MG63 (cell line): ENCODE measurements around the gene PAWR. TPM values are rescaled to one million over a fixed set of nuclear protein-coding genes. Genes with fewer than 3 reads are reported as not detected.
"Not testable (repeated sequence)": the region's sequence is repeated elsewhere in the genome, so short reads cannot be mapped to it uniquely, and the experiment has no call there.

ENCODE experiments used
- DNase-seq: peaks from one replicate; pipeline ENCODE4 v3.0.0-alpha.2; 2020
- H3K27me3 ChIP-seq: fragments of 250-450 bp; sonication (Bioruptor Pico); 2 replicates; pipeline ENCODE4 v1.5.1; 2020; ENCODE audit warnings: mild to moderate bottlenecking, moderate library complexity
- H3K36me3 ChIP-seq: fragments of 250-450 bp; sonication (Bioruptor Pico); 2 replicates; pipeline ENCODE4 v1.5.1; 2020; ENCODE audit warnings: mild to moderate bottlenecking, moderate library complexity
- H3K4me3 ChIP-seq: fragments of 250-450 bp; sonication (Bioruptor Pico); 2 replicates; pipeline ENCODE4 v1.5.1; 2020; ENCODE audit warnings: mild to moderate bottlenecking, moderate library complexity
- H3K9me3 ChIP-seq: fragments of 250-450 bp; sonication (Bioruptor Pico); 2 replicates; pipeline ENCODE4 v1.5.1; 2020; ENCODE audit warnings: mild to moderate bottlenecking, moderate library complexity
- total RNA-seq: library from RNA; depleted of rRNA; stranded (reverse); fragments of >200 nt; shearing (Covaris generic); gene quantifications from 2 replicates; pipeline ENCODE4 v1.2.3, GENCODE V29; 2014; ENCODE audit warnings: low replicate concordance

Gene PAWR
- total RNA-seq, 1 experiment from 2014 or later = 80.3 TPM

DNA sequence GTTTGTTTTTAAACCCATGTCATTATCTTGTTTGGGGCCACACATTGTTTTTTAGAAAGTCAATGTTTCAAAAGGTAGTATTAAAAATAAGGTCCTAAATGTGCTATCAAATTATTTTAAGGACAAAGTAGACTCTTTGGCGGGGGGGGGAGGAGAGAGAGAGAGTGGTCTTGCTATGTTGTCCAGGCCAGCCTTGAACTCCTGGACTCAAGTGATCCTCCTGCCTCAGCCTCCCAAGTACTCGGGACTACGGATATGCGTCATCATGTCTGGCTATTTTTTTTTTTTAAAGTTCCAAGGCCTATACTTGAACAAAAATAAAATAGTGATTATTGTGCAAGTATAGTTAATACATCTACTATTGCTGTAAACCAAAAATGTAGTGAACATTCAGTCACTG lies 26.2 kb downstream of the PAWR start:
- Histone ChIP-seq H3K27me3 (no peaks in the 10 kb centered on the region), H3K9me3 (no peaks in the 10 kb centered on the region), H3K4me3 (no peak overlapping the region), H3K36me3 (peaks cover 47% of the 10 kb centered on the region)
- no peak for DNase-seq

DNA sequence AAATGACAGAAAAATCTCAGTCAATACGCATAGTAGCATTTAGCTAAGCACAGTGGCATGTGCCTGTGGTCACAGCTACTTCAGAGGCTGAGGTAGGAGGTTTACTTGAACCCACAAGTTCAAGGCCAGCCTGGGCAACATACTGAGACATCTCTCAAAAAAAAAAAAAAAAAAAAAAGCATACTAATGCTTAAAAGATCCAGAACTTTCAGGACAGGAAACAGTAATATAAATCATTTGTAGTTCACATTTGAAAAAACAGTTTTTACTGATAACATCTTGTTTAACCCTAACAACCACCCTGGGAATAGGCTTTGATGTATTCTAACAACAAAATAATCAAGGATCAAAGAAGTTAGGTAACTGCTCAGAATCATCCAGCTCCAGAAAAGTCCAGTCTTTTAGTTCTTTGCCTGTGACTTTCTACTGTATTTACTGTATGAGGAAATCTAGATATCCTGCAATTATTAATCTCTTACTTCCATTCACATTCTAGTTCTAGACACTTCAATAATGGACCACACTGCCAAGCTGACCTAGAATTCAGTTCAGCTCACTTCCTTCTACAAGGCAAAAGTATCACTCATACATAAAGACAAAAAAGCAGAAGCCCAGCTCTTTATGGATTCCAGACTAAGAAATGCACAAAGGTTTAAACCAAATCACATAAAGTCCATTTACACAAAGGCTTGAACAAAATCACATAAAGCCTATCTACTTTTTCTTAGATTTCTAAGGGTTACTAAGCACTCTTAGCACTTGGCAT lies 28.5 kb downstream of the PAWR start:
- peaks cover 31% of the 10 kb centered on the region for H3K36me3 ChIP-seq
- no peaks in the 10 kb centered on the region for H3K27me3 ChIP-seq
- no peak overlapping the region for H3K4me3 ChIP-seq
- DNase-seq = no peak
- no peaks in the 10 kb centered on the region for H3K9me3 ChIP-seq

DNA sequence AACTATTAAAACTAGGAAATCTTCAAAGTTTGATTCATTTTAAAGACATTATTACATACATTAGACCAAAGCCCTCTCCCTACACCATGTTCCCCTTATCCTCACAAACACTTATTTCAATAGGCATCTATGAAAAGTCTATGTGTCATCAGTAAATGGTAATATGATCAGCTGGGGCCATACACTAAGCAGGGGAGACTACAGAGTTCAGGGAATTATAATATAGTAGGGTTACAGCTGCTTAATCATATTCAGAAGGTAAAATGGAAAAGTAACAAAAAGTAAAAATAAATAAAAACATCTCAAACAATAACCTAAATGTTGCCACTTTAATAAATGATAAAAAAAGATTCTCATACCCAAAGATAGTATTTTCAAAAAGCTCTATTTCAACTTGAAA lies 29.1 kb downstream of the PAWR start:
- Histone ChIP-seq H3K36me3 (peaks cover 32% of the 10 kb centered on the region), H3K4me3 (no peak overlapping the region), H3K27me3 (no peaks in the 10 kb centered on the region), H3K9me3 (no peaks in the 10 kb centered on the region)
- no peak for DNase-seq

DNA sequence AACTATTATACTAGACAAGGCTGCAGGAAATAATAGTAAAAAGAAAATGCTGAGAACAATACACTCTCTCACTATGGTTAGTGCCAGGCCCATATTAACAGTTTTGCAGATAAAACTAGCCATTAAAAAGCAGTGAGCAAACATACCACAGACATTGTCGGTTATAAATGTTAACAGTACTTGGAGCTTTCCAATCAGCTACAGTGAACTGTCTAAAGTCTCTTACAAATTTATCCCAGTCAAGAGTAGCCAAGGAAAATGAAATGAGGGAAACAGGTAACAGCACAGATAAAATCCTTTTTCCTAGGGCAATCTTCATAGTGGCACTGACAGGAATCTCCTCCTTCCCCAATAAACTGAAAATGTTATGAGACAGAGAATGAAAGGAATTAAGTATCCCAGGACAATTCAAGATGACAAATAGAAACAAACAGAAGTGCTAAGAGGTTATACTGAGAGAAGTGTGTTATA lies 30.8 kb downstream of the PAWR start:
- DNase-seq = no peak
- Histone ChIP-seq H3K4me3 (no peak overlapping the region), H3K27me3 (no peaks in the 10 kb centered on the region), H3K36me3 (peaks cover 37% of the 10 kb centered on the region), H3K9me3 (no peaks in the 10 kb centered on the region)

DNA sequence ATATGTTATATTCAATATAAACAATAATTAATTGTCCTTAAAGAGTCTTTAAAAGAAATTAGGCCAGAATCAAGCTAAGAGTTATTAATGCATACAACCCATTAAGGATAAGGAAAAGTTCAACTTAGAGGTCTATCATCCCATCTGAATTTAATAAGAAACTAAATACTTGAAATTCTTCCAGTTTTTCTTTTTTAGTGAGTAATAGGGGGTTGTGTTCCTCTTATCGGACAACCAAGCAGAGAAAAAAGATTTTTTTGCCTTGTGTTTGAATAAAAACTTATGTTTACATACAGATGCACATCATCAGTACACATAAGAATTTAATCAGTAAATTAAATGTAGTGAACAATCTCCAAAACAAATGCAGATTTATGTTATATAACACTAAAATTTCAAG lies 32.5 kb downstream of the PAWR start:
- Histone ChIP-seq H3K4me3 (no peak overlapping the region), H3K36me3 (peaks cover 34% of the 10 kb centered on the region), H3K27me3 (no peaks in the 10 kb centered on the region), H3K9me3 (no peaks in the 10 kb centered on the region)
- DNase-seq = no peak

DNA sequence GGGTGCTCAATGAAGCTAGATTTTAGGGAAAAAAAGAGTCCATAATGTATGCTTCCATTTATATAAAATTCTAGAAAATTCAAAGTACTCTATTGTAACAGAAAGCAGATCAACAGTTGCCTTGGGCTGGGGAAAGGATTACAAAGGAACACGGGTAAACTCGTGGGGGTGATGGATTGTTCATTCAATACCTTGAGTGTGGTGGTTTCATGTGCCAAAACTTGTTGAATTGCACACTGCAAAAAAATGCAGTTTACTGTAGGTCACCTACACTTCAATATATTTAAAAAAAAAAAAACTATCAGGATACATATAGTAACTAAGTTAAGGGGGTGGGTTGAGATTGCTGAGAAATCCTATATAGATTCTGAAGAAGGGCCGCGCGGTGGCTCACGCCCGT lies 33.6 kb downstream of the PAWR start:
- H3K36me3 ChIP-seq = peaks cover 34% of the 10 kb centered on the region
- no peak overlapping the region for H3K4me3 ChIP-seq
- no peaks in the 10 kb centered on the region for H3K9me3 ChIP-seq
- no peak for DNase-seq
- H3K27me3 ChIP-seq = no peaks in the 10 kb centered on the region

DNA sequence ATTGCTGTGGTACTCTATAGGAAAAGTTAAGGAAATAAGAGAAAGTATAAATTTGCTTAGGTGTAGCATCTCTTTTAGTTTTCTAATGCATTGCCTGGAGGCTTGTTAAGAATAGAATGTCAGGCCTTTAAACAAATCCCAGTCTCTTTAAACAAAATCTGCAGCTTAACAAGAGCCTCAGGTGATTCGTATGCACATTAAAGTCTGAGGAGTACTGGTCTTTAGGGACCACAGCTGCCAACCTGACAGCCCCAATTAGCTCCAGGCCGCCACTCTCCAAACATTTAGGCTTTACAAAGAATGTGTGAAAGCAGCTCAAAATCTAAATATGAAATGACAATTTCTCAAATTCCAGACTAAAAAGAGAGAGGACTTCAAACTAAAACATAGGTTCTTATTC lies 35.7 kb downstream of the PAWR start:
- no peaks in the 10 kb centered on the region for H3K9me3 ChIP-seq
- no peaks in the 10 kb centered on the region for H3K27me3 ChIP-seq
- no peak for DNase-seq
- H3K4me3 ChIP-seq = no peak overlapping the region
- H3K36me3 ChIP-seq = peaks cover 42% of the 10 kb centered on the region

DNA sequence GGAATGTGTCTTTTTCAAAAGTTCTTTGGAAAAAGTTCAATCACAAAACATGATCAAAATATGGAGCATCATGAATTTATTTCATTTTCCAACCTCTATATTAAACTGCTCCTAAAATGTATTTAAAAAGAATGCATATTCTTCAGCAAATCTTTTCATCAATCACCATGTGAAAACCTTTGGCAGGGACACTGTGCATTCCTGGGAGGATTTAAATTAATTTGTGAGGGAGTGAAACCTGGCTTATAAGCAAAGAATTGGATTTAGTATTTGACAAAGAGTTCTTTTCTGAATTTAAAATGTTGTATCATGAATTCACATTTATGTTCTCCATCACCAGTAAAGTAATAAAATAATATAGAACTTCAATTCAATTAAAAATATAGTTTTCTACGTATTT lies 38.2 kb downstream of the PAWR start:
- Histone ChIP-seq H3K4me3 (no peak overlapping the region), H3K9me3 (no peaks in the 10 kb centered on the region), H3K36me3 (peaks cover 47% of the 10 kb centered on the region), H3K27me3 (no peaks in the 10 kb centered on the region)
- DNase-seq = no peak

DNA sequence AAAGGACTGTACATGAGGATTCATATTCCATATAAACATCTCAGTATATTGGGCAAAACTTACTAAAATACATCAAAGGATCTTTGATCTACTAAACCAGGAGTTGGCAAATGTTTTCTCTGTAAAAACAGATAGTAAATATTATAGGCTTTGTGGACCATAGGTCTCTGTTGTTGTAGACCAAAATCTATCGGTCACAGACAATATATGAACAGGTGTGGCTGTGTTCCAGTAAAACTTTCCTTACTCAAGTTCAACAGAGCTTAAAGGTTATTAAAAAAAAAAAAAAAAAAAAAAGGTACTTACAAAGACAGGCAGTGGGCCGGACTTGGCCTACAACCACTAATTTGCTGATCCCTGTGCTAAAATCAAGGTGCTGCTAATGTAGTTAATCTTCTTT lies 40.3 kb downstream of the PAWR start:
- no peak for DNase-seq
- peaks cover 4% of the 10 kb centered on the region; the same call in 1 of the 2 replicates for H3K9me3 ChIP-seq
- H3K27me3 ChIP-seq = no peaks in the 10 kb centered on the region
- H3K4me3 ChIP-seq = no peak overlapping the region
- peaks cover 32% of the 10 kb centered on the region for H3K36me3 ChIP-seq

DNA sequence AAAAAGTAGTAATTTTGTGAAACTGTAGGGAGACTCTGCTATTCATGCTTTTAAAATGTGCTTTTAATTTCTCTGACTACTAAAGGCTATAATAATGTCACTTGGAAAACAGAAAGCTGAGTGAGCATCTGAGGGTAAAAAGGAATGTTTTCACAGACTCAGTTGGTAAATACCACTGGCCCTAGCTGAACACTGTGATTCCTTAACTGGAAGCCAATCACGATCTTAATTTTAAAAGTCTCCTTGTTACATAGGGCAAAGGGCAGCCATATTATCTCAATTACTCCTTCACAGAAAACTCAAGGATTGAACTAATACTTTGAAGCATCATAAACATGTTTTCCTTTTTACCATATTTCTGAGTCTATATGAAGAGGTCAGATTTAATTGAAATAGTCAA lies 41.9 kb downstream of the PAWR start:
- Histone ChIP-seq H3K36me3 (peaks cover 20% of the 10 kb centered on the region), H3K4me3 (no peak overlapping the region), H3K9me3 (peaks cover 4% of the 10 kb centered on the region; the same call in 1 of the 2 replicates), H3K27me3 (no peaks in the 10 kb centered on the region)
- no peak for DNase-seq

DNA sequence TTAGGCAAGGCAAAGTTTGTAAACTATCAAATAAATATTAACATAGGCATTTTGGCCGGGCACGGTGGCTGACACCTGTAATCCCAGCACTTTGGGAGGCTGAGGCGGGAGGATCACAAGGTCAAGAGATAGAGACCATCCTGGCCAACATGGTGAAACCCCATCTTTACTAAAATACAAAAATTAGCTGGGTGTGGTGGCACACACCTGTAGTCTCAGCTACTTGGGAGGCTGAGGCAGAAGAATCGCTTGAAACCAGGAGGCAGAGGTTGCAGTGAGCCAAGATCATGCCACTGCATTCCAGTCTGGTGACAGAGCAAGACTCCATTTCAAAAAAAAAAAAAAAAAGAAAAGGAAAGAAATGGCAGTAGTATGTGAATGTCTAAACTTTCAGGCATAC lies 43.9 kb downstream of the PAWR start:
- H3K27me3 ChIP-seq, H3K9me3 ChIP-seq, H3K4me3 ChIP-seq, DNase-seq: not testable (repeated sequence)
- H3K36me3 ChIP-seq = peaks cover 17% of the 10 kb centered on the region

DNA sequence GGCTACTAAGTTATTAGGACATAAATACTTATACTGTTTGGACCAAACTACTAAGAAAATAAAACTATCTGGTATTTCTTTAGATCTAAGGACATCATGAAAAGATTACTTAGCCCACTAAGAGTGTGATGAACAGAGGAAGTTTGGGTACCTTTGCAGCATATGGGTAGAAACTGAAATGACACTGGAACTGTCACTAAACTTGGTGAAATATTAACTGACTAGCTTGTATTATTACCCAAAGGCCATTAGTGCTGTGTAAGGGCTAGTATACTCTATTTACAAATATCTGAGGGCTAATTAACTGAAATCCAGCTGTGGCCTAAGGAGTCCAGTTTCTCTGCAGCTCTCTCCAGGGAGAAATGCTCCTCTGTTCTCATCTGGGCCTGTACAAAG lies 45.5 kb downstream of the PAWR start:
- Histone ChIP-seq H3K36me3 (peaks cover 17% of the 10 kb centered on the region; the same call in 1 of the 2 replicates), H3K9me3 (peaks cover 4% of the 10 kb centered on the region; the same call in 1 of the 2 replicates), H3K27me3 (no peaks in the 10 kb centered on the region), H3K4me3 (no peak overlapping the region)
- no peak for DNase-seq

DNA sequence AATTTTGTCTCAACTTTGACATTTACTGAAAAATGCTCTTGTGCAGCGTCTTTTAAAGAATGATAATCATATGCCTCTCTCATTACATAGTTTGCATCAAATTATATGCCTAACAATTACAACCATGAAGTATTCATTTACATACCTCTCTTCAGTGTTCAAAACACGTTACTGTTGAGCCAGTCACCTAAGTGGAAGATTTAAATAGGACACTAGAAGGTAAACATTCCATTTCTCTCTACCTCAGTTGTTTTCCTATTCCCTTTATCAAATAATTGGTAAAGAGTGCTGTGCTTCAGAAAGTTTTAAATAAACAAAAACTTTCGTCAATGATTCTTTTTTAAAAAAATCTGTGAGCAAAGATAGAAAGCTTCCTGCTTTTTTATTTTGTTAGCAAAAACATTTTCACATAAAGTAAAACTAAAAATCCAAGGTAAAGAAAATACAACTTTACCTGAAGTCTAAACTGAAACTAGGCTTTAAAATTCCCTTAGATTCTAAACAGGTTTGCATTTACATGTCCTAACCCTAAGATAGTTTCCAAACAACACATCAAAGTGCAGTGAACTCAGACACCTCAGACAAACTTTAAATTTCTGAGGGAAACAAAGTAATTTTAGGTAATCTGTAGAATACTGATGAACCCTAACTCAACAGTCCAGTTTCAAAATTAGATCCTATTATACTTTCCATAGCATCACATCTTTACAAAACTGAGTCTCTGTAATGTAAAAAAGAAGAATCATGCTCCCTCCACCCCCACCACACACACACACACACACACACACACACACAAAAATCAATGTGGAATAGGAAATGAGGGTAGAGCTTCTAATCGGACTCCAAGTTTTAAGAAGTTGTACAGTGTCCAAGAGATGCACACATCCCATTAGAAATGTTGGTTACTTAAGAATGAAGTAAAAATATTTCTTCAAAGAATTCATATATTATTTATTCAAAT lies 46.2 kb downstream of the PAWR start:
- Histone ChIP-seq H3K27me3 (no peaks in the 10 kb centered on the region), H3K36me3 (peaks cover 10% of the 10 kb centered on the region; the same call in 1 of the 2 replicates), H3K9me3 (peaks cover 4% of the 10 kb centered on the region; the same call in 1 of the 2 replicates), H3K4me3 (no peak overlapping the region)
- DNase-seq = no peak

DNA sequence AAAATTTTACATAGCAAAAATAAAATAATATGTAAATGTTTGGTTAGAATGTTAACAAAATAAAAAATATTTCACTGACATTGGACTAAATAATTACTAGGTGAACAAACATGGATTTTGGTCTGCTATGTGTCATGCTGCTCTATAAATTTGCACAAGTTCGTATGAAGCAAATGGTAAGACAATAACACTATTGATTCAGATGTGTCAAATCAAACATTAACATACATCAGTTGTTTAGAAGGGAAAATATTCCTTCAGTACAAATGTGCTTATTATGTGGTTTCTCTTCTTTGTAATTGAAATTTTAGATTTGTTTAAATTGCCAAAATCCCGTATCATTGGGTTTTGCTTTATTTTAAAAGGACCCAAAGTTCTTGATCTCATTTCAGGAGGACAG lies 46.9 kb downstream of the PAWR start:
- Histone ChIP-seq H3K4me3 (no peak overlapping the region), H3K9me3 (peaks cover 4% of the 10 kb centered on the region; the same call in 1 of the 2 replicates), H3K36me3 (peaks cover 10% of the 10 kb centered on the region; the same call in 1 of the 2 replicates), H3K27me3 (no peaks in the 10 kb centered on the region)
- DNase-seq = no peak

DNA sequence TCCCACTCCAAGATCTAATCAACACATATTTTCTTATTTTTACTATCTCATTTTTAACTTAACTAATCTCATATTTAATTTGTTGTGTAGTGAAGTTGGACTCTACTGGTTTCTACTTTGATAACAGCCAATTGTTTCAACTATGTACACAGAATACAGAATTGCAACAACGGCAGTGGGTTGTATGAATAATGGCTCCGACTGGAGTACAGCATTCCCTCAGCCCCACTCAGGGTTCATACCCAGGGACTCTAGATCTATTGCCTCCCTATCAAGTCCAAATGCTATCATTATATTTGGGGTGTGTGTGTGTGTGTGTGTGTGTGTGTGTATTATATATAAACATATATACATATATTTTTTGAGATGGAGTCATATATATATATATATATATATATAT lies 52.3 kb downstream of the PAWR start:
- Histone ChIP-seq H3K36me3 (0 out of 2 replicates have a peak, but pooled peaks cover 7% of the 10 kb centered on the region), H3K4me3 (no peak overlapping the region), H3K27me3 (no peaks in the 10 kb centered on the region), H3K9me3 (no peaks in the 10 kb centered on the region)
- DNase-seq = no peak

DNA sequence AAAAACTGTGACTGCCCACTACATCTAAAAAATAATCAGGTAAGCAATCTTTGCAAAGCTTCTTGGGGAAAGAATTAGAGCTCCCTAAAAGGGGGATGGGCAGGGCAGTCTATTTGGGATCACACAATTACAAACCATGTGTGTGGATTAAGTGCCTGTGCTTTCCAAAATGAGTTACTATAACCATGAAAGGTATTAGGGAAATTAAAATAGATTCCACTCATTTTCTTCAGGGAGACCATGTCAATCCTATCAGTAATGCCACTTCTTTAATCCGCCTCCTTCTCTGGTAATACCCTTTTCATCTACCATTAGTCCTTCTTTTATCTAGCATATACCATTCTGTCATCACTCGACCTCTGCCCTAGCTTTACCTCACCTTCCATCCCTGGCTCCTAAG lies 53.7 kb downstream of the PAWR start:
- no peak for DNase-seq

DNA sequence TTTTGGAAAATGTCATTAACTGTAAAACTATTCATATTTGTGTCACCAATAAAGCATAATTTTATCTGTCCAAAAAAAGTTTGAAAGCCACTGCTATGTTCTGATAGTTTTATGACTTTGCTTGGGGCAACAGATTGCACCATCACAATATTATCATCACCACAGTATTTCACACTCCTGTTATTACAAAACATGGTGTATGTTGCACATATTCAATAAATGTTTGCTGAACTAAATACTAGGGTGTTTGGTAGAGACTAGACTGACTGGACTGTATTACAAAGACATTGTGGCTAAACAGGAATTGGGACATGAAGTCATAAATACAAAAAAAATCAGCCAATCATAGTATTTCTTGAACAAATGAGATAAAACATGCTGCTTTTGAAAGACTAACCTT lies 55.1 kb downstream of the PAWR start:
- no peak for DNase-seq
- Histone ChIP-seq H3K36me3 (no peaks in the 10 kb centered on the region), H3K27me3 (no peaks in the 10 kb centered on the region), H3K9me3 (no peaks in the 10 kb centered on the region), H3K4me3 (no peak overlapping the region)

More for the DNA sequence above, 53.7 kb downstream of the PAWR start:
- H3K36me3 ChIP-seq = 0 out of 2 replicates have a peak, but pooled peaks cover 4% of the 10 kb centered on the region
- no peak overlapping the region for H3K4me3 ChIP-seq
- H3K9me3 ChIP-seq = no peaks in the 10 kb centered on the region
- no peaks in the 10 kb centered on the region for H3K27me3 ChIP-seq
